Vagina (tissue), 2 donors: ENCODE data around the gene GCNT4.

Source experiments
- CTCF ChIP-seq, 3 experiments: fragments of 450-650 bp in 2 of 3; fragments of 200-600 bp in 1 of 3; sonication (generic) in 1 of 3; IDR thresholded peaks; one replicate each; pipeline ENCODE4 v1.5.1; 2017 to 2019; ENCODE audit warnings: antibody characterized with exemption in 3 of 3, mild to moderate bottlenecking in 2 of 3, moderate library complexity in 2 of 3
- POLR2A ChIP-seq, 2 donors: fragments of 450-650 bp; IDR thresholded peaks; one replicate each; pipeline ENCODE4 v1.6.1; 2017; ENCODE audit warnings: antibody characterized with exemption in 2 of 2, mild to moderate bottlenecking in 2 of 2, moderate library complexity in 2 of 2
- POLR2AphosphoS5 ChIP-seq, 2 donors: sonication (generic); formaldehyde crosslinking; IDR thresholded peaks; one replicate each; pipeline ENCODE4 v1.9.0; 2017; ENCODE audit warnings: antibody characterized with exemption in 2 of 2, mild to moderate bottlenecking in 2 of 2, low read depth in 1 of 2; ENCODE audit not compliant: insufficient read depth in 1 of 2

GRCh38 chr5:75062925-75063531, 10.7 kb upstream of the GCNT4 start:
- TF ChIP-seq CTCF (IDR thresholded peaks at IDR 0.05) (no peak), POLR2AphosphoS5 (IDR thresholded peaks at IDR 0.05; ENCODE audit: insufficient read depth in 1 of 2, low read depth in 1 of 2) (no peak), POLR2A (IDR thresholded peaks at IDR 0.05) (no peak)
